ENCODE measurements around the gene ADSS2.
A peak's percentile ranks its signal among the peaks of the same experiment; 100 is the strongest.

The ADSS2 gene

GRCh38 chr1:244447552-244447951, 4.2 kb downstream of the ADSS2 start:
- no peak overlapping the region for H3K4me2 ChIP-seq (ENCODE audit: insufficient read depth, low read length, poor library complexity, severe bottlenecking)
- no CpG with 5 or more reads among the region's 2 CpGs for WGBS, 2 donors (ENCODE audit: extremely low coverage in 2 of 2, insufficient read length in 2 of 2, insufficient replicate concordance in 1 of 2)
- H3K9ac ChIP-seq (ENCODE audit: low read depth, low read length, poor library complexity), result no peak overlapping the region
- DNase-seq (ENCODE audit: low spot score), result no peak
- H3K4me1 ChIP-seq (ENCODE audit: control insufficient read depth in 2 of 2, insufficient read depth in 1 of 2, low read depth in 1 of 2, low read length in 2 of 2), result peaks cover 9 to 22% of the 10 kb centered on the region in 2 donors
- H3K27ac ChIP-seq (replicated peaks; ENCODE audit: low read length), result no peak overlapping the region
- H2BK120ac ChIP-seq (ENCODE audit: low read depth, low read length), result no peak overlapping the region
- no peak overlapping the region for H4K8ac ChIP-seq (ENCODE audit: low read depth, low read length)
- no peaks in the 10 kb centered on the region for H3K27me3 ChIP-seq (ENCODE audit: control insufficient read depth in 3 of 3, insufficient read depth in 3 of 3, low read depth in 1 of 3, low read length in 3 of 3)
- peaks cover 3% of the 10 kb centered on the region for H3K79me1 ChIP-seq (ENCODE audit: low read depth, low read length)
- H3K23ac ChIP-seq (ENCODE audit: low read depth, low read length, poor library complexity), result no peak overlapping the region
- H2AFZ ChIP-seq (ENCODE audit: low read length), result no peak overlapping the region
- no peak overlapping the region for H2AK5ac ChIP-seq (ENCODE audit: low read depth, low read length)
- peaks cover 0 to 11% of the 10 kb centered on the region in 2 donors for H3K36me3 ChIP-seq (replicated peaks in 1 of 2; ENCODE audit: control insufficient read depth in 2 of 2, insufficient read depth in 2 of 2, low read length in 2 of 2)
- peaks cover 0 to 4% of the 10 kb centered on the region in 2 donors for H3K9me3 ChIP-seq (replicated peaks in 1 of 2; ENCODE audit: control insufficient read depth in 2 of 2, insufficient read depth in 1 of 2, low read depth in 1 of 2, low read length in 2 of 2)
- no peak overlapping the region for H3K4me3 ChIP-seq (ENCODE audit: low read length in 2 of 2)
- H2BK15ac ChIP-seq (ENCODE audit: low read length), result no peak overlapping the region
- H4K91ac ChIP-seq (ENCODE audit: low read depth, low read length, poor library complexity), result no peak overlapping the region
- H3K14ac ChIP-seq (ENCODE audit: low read length), result no peak overlapping the region
- H2BK5ac ChIP-seq (ENCODE audit: low read length), result no peak overlapping the region
- H3K4ac ChIP-seq (ENCODE audit: low read length), result no peak overlapping the region
- H2BK12ac ChIP-seq (ENCODE audit: low read length), result no peak overlapping the region
- no peak overlapping the region for H3K18ac ChIP-seq (ENCODE audit: low read length)

- no peak overlapping the region for H2BK12ac ChIP-seq (ENCODE audit: low read length)
- peaks cover 0 to 4% of the 10 kb centered on the region in 2 donors for H3K9me3 ChIP-seq (replicated peaks in 1 of 2; ENCODE audit: control insufficient read depth in 2 of 2, insufficient read depth in 1 of 2, low read depth in 1 of 2, low read length in 2 of 2)
- H4K91ac ChIP-seq (ENCODE audit: low read depth, low read length, poor library complexity), result no peak overlapping the region
- H2AFZ ChIP-seq (ENCODE audit: low read length), result no peak overlapping the region
- H3K4ac ChIP-seq (ENCODE audit: low read length), result no peak overlapping the region
- H2BK15ac ChIP-seq (ENCODE audit: low read length), result no peak overlapping the region
- H3K9ac ChIP-seq (ENCODE audit: low read depth, low read length, poor library complexity), result no peak overlapping the region
- no CpG with 5 or more reads among the region's 1 CpG for WGBS, 2 donors (ENCODE audit: extremely low coverage in 2 of 2, insufficient read length in 2 of 2, insufficient replicate concordance in 1 of 2)
- H2BK5ac ChIP-seq (ENCODE audit: low read length), result no peak overlapping the region
- H3K14ac ChIP-seq (ENCODE audit: low read length), result no peak overlapping the region
- H3K36me3 ChIP-seq (replicated peaks in 1 of 2; ENCODE audit: control insufficient read depth in 2 of 2, insufficient read depth in 2 of 2, low read length in 2 of 2), result peaks cover 0 to 11% of the 10 kb centered on the region in 2 donors
- no peak overlapping the region for H2BK120ac ChIP-seq (ENCODE audit: low read depth, low read length)
- peak overlapping the region; percentile 35 for H3K27ac ChIP-seq (replicated peaks; ENCODE audit: low read length)
- H3K79me1 ChIP-seq (ENCODE audit: low read depth, low read length), result peaks cover 3% of the 10 kb centered on the region
- no peak overlapping the region for H4K8ac ChIP-seq (ENCODE audit: low read depth, low read length)
- no peak overlapping the region for H3K4me2 ChIP-seq (ENCODE audit: insufficient read depth, low read length, poor library complexity, severe bottlenecking)
- no peaks in the 10 kb centered on the region for H3K27me3 ChIP-seq (ENCODE audit: control insufficient read depth in 3 of 3, insufficient read depth in 3 of 3, low read depth in 1 of 3, low read length in 3 of 3)
- no peak overlapping the region for H2AK5ac ChIP-seq (ENCODE audit: low read depth, low read length)
- DNase-seq (ENCODE audit: low spot score), result no peak
- H3K4me1 ChIP-seq (ENCODE audit: control insufficient read depth in 2 of 2, insufficient read depth in 1 of 2, low read depth in 1 of 2, low read length in 2 of 2), result peaks cover 9 to 22% of the 10 kb centered on the region in 2 donors
- H3K4me3 ChIP-seq (ENCODE audit: low read length in 2 of 2), result no peak overlapping the region
- H3K23ac ChIP-seq (ENCODE audit: low read depth, low read length, poor library complexity), result no peak overlapping the region
- H3K18ac ChIP-seq (ENCODE audit: low read length), result no peak overlapping the region
Measured at GRCh38 chr1:244447024-244447423, 4.7 kb downstream of the ADSS2 start.

GRCh38 chr1:244445320-244446181, 6.2 kb downstream of the ADSS2 start:
- Histone ChIP-seq H2BK5ac (ENCODE audit: low read length) (no peak overlapping the region), H3K23ac (ENCODE audit: low read depth, low read length, poor library complexity) (no peak overlapping the region), H3K27ac (replicated peaks; ENCODE audit: low read length) (no peak overlapping the region), H3K36me3 (replicated peaks in 1 of 2; ENCODE audit: control insufficient read depth in 2 of 2, insufficient read depth in 2 of 2, low read length in 2 of 2) (peaks cover 0 to 11% of the 10 kb centered on the region in 2 donors), H3K4me3 (ENCODE audit: low read length in 2 of 2) (no peak overlapping the region), H3K14ac (ENCODE audit: low read length) (no peak overlapping the region), H3K4me2 (ENCODE audit: insufficient read depth, low read length, poor library complexity, severe bottlenecking) (no peak overlapping the region), H3K79me1 (ENCODE audit: low read depth, low read length) (no peaks in the 10 kb centered on the region), H3K9ac (ENCODE audit: low read depth, low read length, poor library complexity) (no peak overlapping the region), H2BK15ac (ENCODE audit: low read length) (no peak overlapping the region), H2BK12ac (ENCODE audit: low read length) (no peak overlapping the region), H4K8ac (ENCODE audit: low read depth, low read length) (no peak overlapping the region), H2AFZ (ENCODE audit: low read length) (no peak overlapping the region), H2AK5ac (ENCODE audit: low read depth, low read length) (no peak overlapping the region), H3K4me1 (ENCODE audit: control insufficient read depth in 2 of 2, insufficient read depth in 1 of 2, low read depth in 1 of 2, low read length in 2 of 2) (peaks cover 9 to 22% of the 10 kb centered on the region in 2 donors), H3K9me3 (replicated peaks in 1 of 2; ENCODE audit: control insufficient read depth in 2 of 2, insufficient read depth in 1 of 2, low read depth in 1 of 2, low read length in 2 of 2) (peaks cover 0 to 4% of the 10 kb centered on the region in 2 donors), H4K91ac (ENCODE audit: low read depth, low read length, poor library complexity) (no peak overlapping the region), H3K27me3 (ENCODE audit: control insufficient read depth in 3 of 3, insufficient read depth in 3 of 3, low read depth in 1 of 3, low read length in 3 of 3) (no peaks in the 10 kb centered on the region), H2BK120ac (ENCODE audit: low read depth, low read length) (no peak overlapping the region), H3K4ac (ENCODE audit: low read length) (no peak overlapping the region), H3K18ac (ENCODE audit: low read length) (no peak overlapping the region)
- WGBS, 2 donors (ENCODE audit: extremely low coverage in 2 of 2, insufficient read length in 2 of 2, insufficient replicate concordance in 1 of 2), result no CpG with 5 or more reads among the region's 2 CpGs
- DNase-seq (ENCODE audit: low spot score), result no peak

- Histone ChIP-seq H3K4me1 (ENCODE audit: control insufficient read depth in 2 of 2, insufficient read depth in 1 of 2, low read depth in 1 of 2, low read length in 2 of 2) (peaks cover 7 to 16% of the 10 kb centered on the region in 2 donors), H3K23ac (ENCODE audit: low read depth, low read length, poor library complexity) (no peak overlapping the region), H2AK5ac (ENCODE audit: low read depth, low read length) (peak overlapping the region; percentile 32), H3K4me2 (ENCODE audit: insufficient read depth, low read length, poor library complexity, severe bottlenecking) (no peak overlapping the region), H2AFZ (ENCODE audit: low read length) (no peak overlapping the region), H3K27me3 (ENCODE audit: control insufficient read depth in 3 of 3, insufficient read depth in 3 of 3, low read depth in 1 of 3, low read length in 3 of 3) (no peaks in the 10 kb centered on the region), H3K79me1 (ENCODE audit: low read depth, low read length) (no peaks in the 10 kb centered on the region), H2BK120ac (ENCODE audit: low read depth, low read length) (no peak overlapping the region), H3K9me3 (replicated peaks in 1 of 2; ENCODE audit: control insufficient read depth in 2 of 2, insufficient read depth in 1 of 2, low read depth in 1 of 2, low read length in 2 of 2) (peaks cover 0 to 4% of the 10 kb centered on the region in 2 donors), H3K9ac (ENCODE audit: low read depth, low read length, poor library complexity) (no peak overlapping the region), H3K4me3 (ENCODE audit: low read length in 2 of 2) (no peak overlapping the region), H3K18ac (ENCODE audit: low read length) (no peak overlapping the region), H2BK12ac (ENCODE audit: low read length) (no peak overlapping the region), H4K91ac (ENCODE audit: low read depth, low read length, poor library complexity) (no peak overlapping the region), H3K27ac (replicated peaks; ENCODE audit: low read length) (peak overlapping the region; percentile 62), H3K36me3 (replicated peaks in 1 of 2; ENCODE audit: control insufficient read depth in 2 of 2, insufficient read depth in 2 of 2, low read length in 2 of 2) (peaks cover 0 to 8% of the 10 kb centered on the region in 2 donors), H2BK5ac (ENCODE audit: low read length) (no peak overlapping the region), H3K14ac (ENCODE audit: low read length) (no peak overlapping the region), H3K4ac (ENCODE audit: low read length) (no peak overlapping the region), H2BK15ac (ENCODE audit: low read length) (no peak overlapping the region), H4K8ac (ENCODE audit: low read depth, low read length) (no peak overlapping the region)
- WGBS, 2 donors (ENCODE audit: extremely low coverage in 2 of 2, insufficient read length in 2 of 2, insufficient replicate concordance in 1 of 2), result no CpG with 5 or more reads among the region's 1 CpG
- no peak for DNase-seq (ENCODE audit: low spot score)
Measured at GRCh38 chr1:244444854-244445253, 6.9 kb downstream of the ADSS2 start.

Data from neuronal stem cell (in vitro differentiated cells).